Activated CD8-positive, alpha-beta memory T cell treated with anti-CD3 and anti-CD28 coated beads for 24 hours (primary cell): ENCODE measurements around the gene UROD.
"Not testable (repeated sequence)": the region's sequence is repeated elsewhere in the genome, so short reads cannot be mapped to it uniquely, and the experiment has no call there.

Experiments used
- DNase-seq: peaks from one replicate; pipeline ENCODE4 v3.0.0-alpha.2; 2020

UROD gene

DNA sequence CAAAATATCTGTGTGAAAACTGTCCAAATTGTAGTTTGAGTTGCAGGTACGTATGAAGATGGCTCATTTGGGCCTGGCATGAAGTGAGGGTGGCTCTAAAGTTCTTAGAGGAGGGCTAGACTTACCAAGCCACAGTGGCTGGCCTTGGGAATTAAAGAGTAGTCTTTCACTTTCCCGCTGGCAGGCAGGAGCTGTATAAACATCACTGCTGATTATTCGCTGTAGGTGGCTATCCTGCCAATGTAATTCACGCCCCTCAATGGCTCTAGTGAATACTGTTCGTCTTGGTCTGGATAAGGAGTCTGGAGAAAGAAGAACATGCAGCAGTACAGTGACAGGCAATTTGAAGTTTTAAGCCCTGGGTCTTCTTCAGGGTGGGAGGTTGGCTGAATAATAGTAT, 31.0 kb downstream of the UROD start:
- no peak for DNase-seq

DNA sequence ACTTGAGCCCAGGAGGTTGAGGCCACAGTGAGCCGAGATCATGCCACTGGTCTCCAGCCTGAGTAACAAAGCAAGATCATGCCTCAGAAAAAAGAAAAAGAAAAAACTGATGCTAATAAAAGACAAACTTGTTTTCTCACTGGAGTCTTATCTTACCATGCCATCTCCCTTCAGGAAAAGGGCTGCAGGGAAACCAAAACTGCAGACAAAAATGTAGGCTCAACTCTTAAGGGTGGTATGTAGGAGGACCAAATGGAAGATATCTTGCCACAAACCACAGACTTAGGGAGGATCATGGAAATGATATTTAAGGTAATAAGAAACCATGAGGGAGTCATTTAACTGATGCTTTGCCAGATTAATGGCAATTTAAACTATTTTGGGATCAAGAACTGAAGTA, 32.9 kb downstream of the UROD start:
- no peak for DNase-seq

DNA sequence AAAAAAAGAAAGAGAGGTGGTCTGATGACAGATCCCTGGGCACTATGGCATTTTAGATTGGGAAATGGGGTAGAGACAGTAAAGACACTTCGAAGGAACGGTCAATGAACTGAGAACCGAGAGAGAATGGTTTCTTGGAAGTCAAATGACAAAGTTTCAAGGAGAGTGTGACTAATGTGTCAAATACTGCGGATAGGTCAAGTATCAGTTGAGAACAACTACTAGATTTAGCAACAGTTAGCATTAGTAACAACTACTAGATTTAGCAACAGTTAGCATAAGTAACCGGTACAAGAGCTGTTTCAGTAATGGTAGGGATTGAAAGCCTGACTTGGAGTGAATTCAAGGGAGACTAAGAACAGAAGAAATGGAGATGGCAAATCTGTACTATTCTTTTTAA, 35.0 kb downstream of the UROD start:
- DNase-seq = no peak

DNA sequence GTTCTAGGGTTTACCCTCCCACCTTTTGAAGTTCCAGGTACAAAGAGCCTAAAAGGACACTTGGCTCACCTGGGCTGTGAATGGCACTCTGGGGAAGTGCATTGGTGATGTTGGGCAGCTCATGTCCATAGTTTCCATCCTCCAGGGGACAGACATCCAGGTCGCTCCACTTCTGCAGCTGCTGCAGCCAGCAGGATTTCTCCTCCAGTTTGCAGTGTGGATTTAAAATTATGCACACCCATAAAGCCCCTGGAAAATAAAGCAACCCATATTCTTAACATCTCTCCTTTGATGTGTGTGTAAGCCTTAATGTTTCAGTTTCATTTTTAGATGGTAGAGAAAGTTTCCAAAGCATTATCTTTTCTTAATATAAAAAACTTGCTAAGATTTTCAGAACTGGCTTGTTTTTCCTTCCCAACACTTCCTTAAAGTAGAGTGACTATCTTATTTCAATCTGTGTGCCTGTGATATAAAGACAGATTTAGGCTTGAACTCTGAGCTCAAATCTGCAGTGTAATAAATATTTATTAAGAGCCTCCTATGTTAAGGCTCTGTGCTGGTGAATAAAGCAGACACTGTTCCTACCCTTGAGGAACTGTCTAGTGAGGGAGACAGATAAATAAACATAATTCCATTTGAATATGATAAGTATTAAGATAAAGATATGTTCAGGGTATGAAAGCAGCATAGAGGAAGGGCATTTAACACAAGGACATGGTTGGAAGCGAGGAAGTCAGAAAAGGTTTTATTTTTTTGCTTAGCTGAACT, 39.1 kb downstream of the UROD start:
- DNase-seq = peak; percentile 61

DNA sequence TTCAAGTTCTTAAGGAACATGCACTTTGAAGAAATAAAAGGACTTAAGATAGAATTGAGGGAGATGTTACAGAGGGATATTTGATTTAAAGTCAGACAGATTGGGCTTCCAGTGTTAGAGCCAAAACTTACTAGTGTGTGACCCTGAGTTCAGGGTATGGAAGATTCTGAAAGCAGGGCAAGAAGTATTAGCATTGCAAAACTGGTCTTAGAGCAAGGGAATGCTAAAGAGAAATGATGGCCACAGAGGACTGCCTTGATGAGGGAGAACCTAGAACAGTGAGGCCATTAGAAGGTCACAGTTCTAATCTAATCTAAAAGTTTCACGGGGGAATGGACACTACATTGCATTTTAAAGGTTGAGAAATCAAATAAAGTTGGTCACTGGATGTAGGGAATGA, 45.5 kb downstream of the UROD start:
- DNase-seq = no peak

DNA sequence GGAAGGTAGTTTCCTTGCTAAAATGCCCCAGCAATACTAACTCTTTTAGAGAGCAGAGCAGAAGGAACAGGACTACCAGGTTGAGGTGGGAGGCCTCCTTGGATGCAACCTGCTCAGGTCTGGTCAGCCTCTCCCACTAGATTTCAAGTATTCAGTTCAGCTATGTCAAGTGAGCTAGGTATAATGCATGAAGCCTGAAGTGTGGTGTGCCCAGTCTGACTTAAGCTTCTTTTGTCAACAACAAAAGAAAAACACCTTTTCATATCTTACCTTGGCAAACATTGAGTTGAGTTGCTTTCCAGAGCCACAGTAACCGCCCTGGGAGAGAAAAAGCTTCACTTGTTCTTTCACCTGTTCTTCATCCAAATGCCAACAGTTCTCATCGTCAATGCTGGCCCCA, 47.8 kb downstream of the UROD start:
- no peak for DNase-seq

DNA sequence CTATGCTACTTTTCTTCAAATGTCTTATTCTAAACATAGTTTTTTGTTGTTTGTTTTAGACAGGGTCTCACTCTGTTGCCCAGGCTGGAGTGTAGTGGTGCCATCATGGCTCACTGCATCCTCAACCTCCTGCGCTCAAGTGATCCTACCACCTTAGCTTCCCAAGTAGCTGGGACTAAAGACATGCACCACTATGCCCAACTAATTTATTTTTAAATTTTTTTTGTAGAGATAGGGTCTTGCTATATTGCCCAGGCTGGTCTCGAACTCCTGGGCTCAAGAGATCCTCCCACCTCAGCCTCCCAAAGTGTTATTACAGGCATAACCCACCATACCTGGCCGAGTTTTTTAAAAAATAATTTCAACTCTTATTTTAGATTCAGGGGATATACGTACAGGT, 50.4 kb downstream of the UROD start:
- DNase-seq = not testable (repeated sequence)

DNA sequence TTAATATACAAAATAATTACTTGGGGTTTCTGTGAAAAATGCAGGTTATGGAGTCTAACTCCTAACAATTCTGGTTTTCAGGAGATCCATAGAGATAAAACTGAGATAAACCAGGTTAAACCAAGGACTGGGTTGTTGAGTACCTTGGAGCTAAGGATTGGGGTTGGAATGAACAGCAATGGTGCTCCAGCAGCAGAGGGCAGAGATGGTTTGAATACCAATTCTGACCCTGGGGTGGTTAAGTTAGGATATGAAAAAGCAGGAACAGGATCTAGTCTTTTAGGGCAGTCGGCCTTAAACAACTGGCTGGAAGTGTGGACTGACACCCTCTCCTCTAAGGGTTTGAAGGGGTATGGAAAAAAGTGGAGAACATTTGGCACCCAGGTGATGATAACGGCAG, 53.0 kb downstream of the UROD start:
- DNase-seq = no peak
